Suppressor macrophage (primary cell): ENCODE data around the gene ID1.
"Not testable (repeated sequence)": the region's sequence is repeated elsewhere in the genome, so short reads cannot be mapped to it uniquely, and the experiment has no call there.

Experiments
- DNase-seq, 4 experiments: peaks; one replicate each; pipeline ENCODE4 v3.0.0-alpha.2; 2020 to 2022

Gene ID1

GRCh38 chr20:31573555-31574321, 31.4 kb upstream of the ID1 start:
- no peak for DNase-seq

GRCh38 chr20:31574986-31575385, 30.1 kb upstream of the ID1 start:
- DNase-seq = not testable (repeated sequence)

- no peak for DNase-seq
These were observed 28.3 kb upstream of the ID1 start for GRCh38 chr20:31576751-31577150.

- no peak for DNase-seq
These were observed 27.9 kb upstream of the ID1 start for GRCh38 chr20:31577194-31577593.

GRCh38 chr20:31578448-31579138, 26.5 kb upstream of the ID1 start:
- no peak for DNase-seq

- DNase-seq = no peak
These were observed 25.8 kb upstream of the ID1 start for GRCh38 chr20:31579245-31579644.

- DNase-seq = not testable (repeated sequence)
These were observed 25.0 kb upstream of the ID1 start for GRCh38 chr20:31579941-31580651.

GRCh38 chr20:31580706-31581105, 24.4 kb upstream of the ID1 start:
- DNase-seq = no peak

- DNase-seq = no peak
These were observed 23.7 kb upstream of the ID1 start for GRCh38 chr20:31581391-31581790.

GRCh38 chr20:31587545-31588389, 17.3 kb upstream of the ID1 start:
- peak; percentile 40 to 78 (median 46) for DNase-seq

- DNase-seq = no peak
These were observed 14.3 kb upstream of the ID1 start for GRCh38 chr20:31590717-31591225.

GRCh38 chr20:31593221-31594001, 11.7 kb upstream of the ID1 start:
- no peak for DNase-seq

GRCh38 chr20:31594002-31594557, 11.0 kb upstream of the ID1 start:
- no peak for DNase-seq

GRCh38 chr20:31594558-31595379, 10.3 kb upstream of the ID1 start:
- DNase-seq = no peak

GRCh38 chr20:31595380-31595653, 9.8 kb upstream of the ID1 start:
- no peak for DNase-seq

GRCh38 chr20:31595654-31596411, 9.3 kb upstream of the ID1 start:
- DNase-seq = no peak

- DNase-seq = not testable (repeated sequence)
These were observed 8.7 kb upstream of the ID1 start for GRCh38 chr20:31596412-31596715.

- DNase-seq = no peak
These were observed 8.1 kb upstream of the ID1 start for GRCh38 chr20:31596831-31597480.

GRCh38 chr20:31597481-31597855, 7.6 kb upstream of the ID1 start:
- no peak for DNase-seq

GRCh38 chr20:31602431-31602778, 2.7 kb upstream of the ID1 start:
- no peak for DNase-seq
